HG03139 (cell line): ENCODE data around the gene OR1F1.
"Not testable (repeated sequence)": the region's sequence is repeated elsewhere in the genome, so short reads cannot be mapped to it uniquely, and the experiment has no call there.

Experiments used
- ATAC-seq: cut with Tn5 transposase; IDR thresholded peaks from one replicate; pipeline ENCODE4 v1.9.1; 2021; ENCODE audit not compliant: unreplicated experiment

OR1F1 gene

GRCh38 chr16:3187798-3188674, at the start of gene OR1F1:
OR1F1 (plus strand) TSS chr16:3188204.
- ATAC-seq = no peak

- no peak for ATAC-seq
Observed at GRCh38 chr16:3138342-3138741, 49.7 kb upstream of the OR1F1 start.

GRCh38 chr16:3138823-3139426, 49.1 kb upstream of the OR1F1 start:
- ATAC-seq = no peak

- not testable (repeated sequence) for ATAC-seq
Observed at GRCh38 chr16:3139561-3139960, 48.4 kb upstream of the OR1F1 start.

- no peak for ATAC-seq
Observed at GRCh38 chr16:3140603-3141427, 47.2 kb upstream of the OR1F1 start.

- ATAC-seq = no peak
Observed at GRCh38 chr16:3141781-3142311, 46.2 kb upstream of the OR1F1 start.

GRCh38 chr16:3142327-3142726, 45.7 kb upstream of the OR1F1 start:
- ATAC-seq = no peak

- ATAC-seq = no peak
Observed at GRCh38 chr16:3142770-3143169, 45.2 kb upstream of the OR1F1 start.

- no peak for ATAC-seq
Observed at GRCh38 chr16:3143189-3143588, 44.8 kb upstream of the OR1F1 start.

GRCh38 chr16:3143598-3144320, 44.2 kb upstream of the OR1F1 start:
- ATAC-seq = no peak

GRCh38 chr16:3144321-3144983, 43.6 kb upstream of the OR1F1 start:
- ATAC-seq = no peak

- ATAC-seq = no peak
Observed at GRCh38 chr16:3145151-3145550, 42.9 kb upstream of the OR1F1 start.

GRCh38 chr16:3145660-3146059, 42.3 kb upstream of the OR1F1 start:
- ATAC-seq = no peak

GRCh38 chr16:3147046-3147756, 40.8 kb upstream of the OR1F1 start:
- no peak for ATAC-seq

GRCh38 chr16:3147757-3148104, 40.3 kb upstream of the OR1F1 start:
- ATAC-seq = no peak

GRCh38 chr16:3148256-3149192, 39.5 kb upstream of the OR1F1 start:
- ATAC-seq = no peak

GRCh38 chr16:3149193-3149530, 38.8 kb upstream of the OR1F1 start:
- ATAC-seq = no peak

GRCh38 chr16:3149630-3150345, 38.2 kb upstream of the OR1F1 start:
- no peak for ATAC-seq
